Fibroblast of lung (primary cell): ENCODE measurements around the gene RNLS. TPM values are rescaled to one million over a fixed set of nuclear protein-coding genes. Genes with fewer than 3 reads are reported as not detected.

ENCODE experiments used
- DNase-seq, 2 donors: peaks; one replicate each; pipeline versions ENCODE4 v3.0.0 to v3.0.0-alpha.2; 2010; ENCODE audit warnings: low read depth in 2 of 2
- H2AFZ ChIP-seq: 2 replicates; pipeline ENCODE4 v1.5.1; 2012; ENCODE audit warnings: low read length, control low read depth, inconsistent platforms
- H3K27ac ChIP-seq: 2 replicates; pipeline ENCODE4 v1.5.1; 2011; ENCODE audit warnings: low read length, control low read depth; ENCODE audit not compliant: insufficient read depth
- H3K27me3 ChIP-seq: 2 replicates; pipeline ENCODE4 v1.5.1; 2011; ENCODE audit warnings: mild to moderate bottlenecking, low read length; ENCODE audit not compliant: control insufficient read depth, insufficient read depth
- H3K36me3 ChIP-seq: 2 replicates; pipeline ENCODE4 v1.5.1; 2011; ENCODE audit warnings: low read length; ENCODE audit not compliant: control insufficient read depth, insufficient read depth
- H3K4me1 ChIP-seq: 2 replicates; pipeline ENCODE4 v1.5.1; 2011; ENCODE audit warnings: low read length; ENCODE audit not compliant: control insufficient read depth, insufficient read depth; ENCODE audit errors: extremely low read depth
- H3K4me2 ChIP-seq: 2 replicates; pipeline ENCODE4 v1.5.1; 2011; ENCODE audit warnings: low read length, control low read depth; ENCODE audit not compliant: insufficient read depth; ENCODE audit errors: extremely low read depth
- H3K4me3 ChIP-seq, 4 experiments: fragments of 200-600 bp in 1 of 4; sonication (generic) in 1 of 4; replicated peaks in 1 of 4; 2 replicates each; pipeline ENCODE4 v1.5.1; 2011 to 2016; ENCODE audit warnings: low read length in 4 of 4, low read depth in 3 of 4, mild to moderate bottlenecking in 3 of 4, control low read depth in 2 of 4, inconsistent platforms in 1 of 4, mixed read lengths in 1 of 4; ENCODE audit not compliant: insufficient read depth in 1 of 4; ENCODE audit errors: control extremely low read depth in 1 of 4
- H3K79me2 ChIP-seq: 2 replicates; pipeline ENCODE4 v1.5.1; 2012; ENCODE audit warnings: mild to moderate bottlenecking, low read length, inconsistent platforms; ENCODE audit not compliant: control insufficient read depth, insufficient read depth
- H3K9ac ChIP-seq: 2 replicates; pipeline ENCODE4 v1.5.1; 2011; ENCODE audit warnings: mild to moderate bottlenecking, low read length, control low read depth; ENCODE audit not compliant: insufficient read depth
- H3K9me3 ChIP-seq: 2 replicates; pipeline ENCODE4 v1.5.1; 2012; ENCODE audit warnings: low read depth, low read length; ENCODE audit not compliant: control insufficient read depth, insufficient read depth
- H4K20me1 ChIP-seq: 2 replicates; pipeline ENCODE4 v1.5.1; 2011; ENCODE audit warnings: low read length; ENCODE audit not compliant: control insufficient read depth, insufficient read depth; ENCODE audit errors: extremely low read depth
- CTCF ChIP-seq, 2 donors: IDR thresholded peaks in 1 of 2; conservative IDR thresholded peaks in 1 of 2; 1 replicate in 1 of 2; 2 replicates in 1 of 2; pipeline ENCODE4 v1.5.1; 2011 to 2012; ENCODE audit warnings: low read length in 2 of 2, control low read depth in 1 of 2, inconsistent platforms in 1 of 2, low read depth in 1 of 2, mild to moderate bottlenecking in 1 of 2
- EZH2 ChIP-seq: IDR thresholded peaks from 2 replicates; pipeline ENCODE4 v1.5.1; 2012; ENCODE audit warnings: low read length, control low read depth, mild to moderate bottlenecking; ENCODE audit errors: missing control alignments
- polyA plus RNA-seq, 2 donors: library from polyadenylated mRNA; depleted of rRNA in 1 of 2; stranded (reverse) in 1 of 2; unstranded in 1 of 2; fragments of >200 nt; gene quantifications; 2 replicates each; pipeline ENCODE4 v1.2.1, GENCODE V29; 2011 to 2012; ENCODE audit warnings: missing spikeins in 1 of 2
- total RNA-seq: library from RNA; depleted of rRNA; stranded (reverse); fragments of >200 nt; gene quantifications from 2 replicates; pipeline ENCODE4 v1.2.1, GENCODE V29; 2014

RNLS gene
- total and polyA plus RNA-seq, 2 donors (not counting 1 experiment from before 2014, with no cell fraction given): 16.5 to 18.4 TPM

- no peaks in the 10 kb centered on the region for H4K20me1 ChIP-seq
- no peak overlapping the region for H3K9ac ChIP-seq
- H3K27ac ChIP-seq: no peak overlapping the region
- H3K4me1 ChIP-seq: no peaks in the 10 kb centered on the region
- H3K4me3 ChIP-seq: no peak overlapping the region
- no peak for DNase-seq
- no peaks in the 10 kb centered on the region for H3K36me3 ChIP-seq
- no peak overlapping the region for H3K4me2 ChIP-seq
- no peak overlapping the region for H2AFZ ChIP-seq
- no peaks in the 10 kb centered on the region for H3K79me2 ChIP-seq
- no peaks in the 10 kb centered on the region for H3K27me3 ChIP-seq
- TF ChIP-seq EZH2 (no peak), CTCF (conservative IDR thresholded peaks at IDR 0.05 in 1 of 2, IDR thresholded peaks at IDR 0.05 in 1 of 2; ENCODE audit: low read depth in 1 of 2, low read length in 2 of 2) (no peak)
- H3K9me3 ChIP-seq: no peaks in the 10 kb centered on the region
Measured at GRCh38 chr10:88314362-88314761, 268.8 kb downstream of the RNLS start.

DNA sequence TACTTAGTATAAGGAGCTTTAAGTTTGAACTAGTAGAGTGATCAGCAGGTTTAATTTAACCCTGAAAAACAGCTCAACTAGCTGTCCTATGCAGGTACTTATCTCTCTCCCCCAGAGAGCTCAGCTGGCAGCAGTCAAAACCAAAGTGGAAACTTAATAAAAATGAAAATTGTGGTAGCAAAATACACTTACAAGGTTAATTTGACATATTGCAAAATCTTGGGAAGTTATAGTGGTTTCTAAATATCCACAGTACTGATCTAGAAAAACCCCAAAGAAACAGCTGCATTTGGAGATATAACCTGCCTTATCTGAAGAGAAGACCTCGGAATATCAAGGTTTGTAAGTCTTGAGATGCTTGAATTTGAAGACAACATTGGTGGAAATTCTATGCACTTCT is 269.2 kb downstream of the RNLS start:
- TF ChIP-seq CTCF (conservative IDR thresholded peaks at IDR 0.05 in 1 of 2, IDR thresholded peaks at IDR 0.05 in 1 of 2; ENCODE audit: low read depth in 1 of 2, low read length in 2 of 2): no peak
- no peak for TF ChIP-seq EZH2
- Histone ChIP-seq H3K9ac (no peak overlapping the region), H4K20me1 (no peaks in the 10 kb centered on the region), H3K4me1 (no peaks in the 10 kb centered on the region), H2AFZ (no peak overlapping the region), H3K79me2 (no peaks in the 10 kb centered on the region), H3K4me3 (no peak overlapping the region), H3K27me3 (no peaks in the 10 kb centered on the region), H3K9me3 (no peaks in the 10 kb centered on the region), H3K36me3 (no peaks in the 10 kb centered on the region), H3K27ac (no peak overlapping the region), H3K4me2 (no peak overlapping the region)
- DNase-seq: no peak

DNA sequence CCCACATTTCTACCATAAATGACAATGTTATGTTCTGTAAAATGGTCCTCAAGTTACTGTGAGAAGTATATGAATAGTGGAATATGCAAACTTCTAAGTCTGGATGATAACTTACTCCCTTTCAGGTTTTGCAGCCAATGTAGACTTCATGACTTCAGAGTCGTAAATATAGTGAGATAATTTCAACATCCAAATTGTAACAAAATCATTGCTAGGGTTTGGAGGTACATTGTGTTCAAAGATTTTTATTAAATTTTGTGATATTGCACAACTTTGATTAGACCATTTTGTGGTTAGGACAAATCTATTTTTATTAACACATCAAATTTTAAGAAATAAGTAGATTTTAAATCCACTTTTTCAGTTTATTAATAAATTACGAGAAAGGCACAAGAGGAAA is 270.3 kb downstream of the RNLS start:
- Histone ChIP-seq H3K4me1 (no peaks in the 10 kb centered on the region), H3K27me3 (no peaks in the 10 kb centered on the region), H3K36me3 (no peaks in the 10 kb centered on the region), H2AFZ (no peak overlapping the region), H3K4me3 (no peak overlapping the region), H4K20me1 (no peaks in the 10 kb centered on the region), H3K27ac (no peak overlapping the region), H3K4me2 (no peak overlapping the region), H3K79me2 (no peaks in the 10 kb centered on the region), H3K9ac (no peak overlapping the region), H3K9me3 (no peaks in the 10 kb centered on the region)
- no peak for TF ChIP-seq EZH2
- TF ChIP-seq CTCF (conservative IDR thresholded peaks at IDR 0.05 in 1 of 2, IDR thresholded peaks at IDR 0.05 in 1 of 2; ENCODE audit: low read depth in 1 of 2, low read length in 2 of 2): no peak
- DNase-seq: no peak
